Osteoblast (primary cell): Measurements from ENCODE around the gene LYRM9. TPM values are rescaled to one million over a fixed set of nuclear protein-coding genes. Genes with fewer than 3 reads are reported as not detected.

Source experiments
- DNase-seq: peaks from one replicate; pipeline ENCODE4 v3.0.0; 2011; ENCODE audit warnings: low spot score, mixed read lengths; ENCODE audit not compliant: insufficient read length; ENCODE audit errors: missing footprints
- H2AFZ ChIP-seq: 2 replicates; pipeline ENCODE4 v1.6.0; 2011; ENCODE audit warnings: mild to moderate bottlenecking, low read length
- H3K27ac ChIP-seq: 2 replicates; pipeline ENCODE4 v1.5.1; 2011; ENCODE audit warnings: mild to moderate bottlenecking, low read depth, low read length, moderate library complexity
- H3K27me3 ChIP-seq: 2 replicates; pipeline ENCODE4 v1.6.0; 2012; ENCODE audit warnings: mild to moderate bottlenecking, control low read depth, inconsistent platforms, low read length, moderate library complexity; ENCODE audit not compliant: insufficient read depth
- H3K36me3 ChIP-seq: 2 replicates; pipeline ENCODE4 v1.5.1; 2011; ENCODE audit warnings: mild to moderate bottlenecking, low read length, control low read depth, moderate library complexity; ENCODE audit not compliant: insufficient read depth
- H3K4me1 ChIP-seq: 2 replicates; pipeline ENCODE4 v1.5.1; 2011; ENCODE audit warnings: mild to moderate bottlenecking, low read length, control low read depth, moderate library complexity; ENCODE audit not compliant: insufficient read depth
- H3K4me2 ChIP-seq: 2 replicates; pipeline ENCODE4 v1.6.0; 2011; ENCODE audit warnings: mild to moderate bottlenecking, low read length; ENCODE audit not compliant: insufficient read depth
- H3K4me3 ChIP-seq: fragments of 200-600 bp; sonication (generic); 3 replicates; pipeline ENCODE4 v1.5.1; 2012; ENCODE audit warnings: mild to moderate bottlenecking, low read length, inconsistent platforms; ENCODE audit not compliant: insufficient read depth
- H3K79me2 ChIP-seq: 2 replicates; pipeline ENCODE4 v1.6.0; 2012; ENCODE audit warnings: mild to moderate bottlenecking, low read length, control low read depth, inconsistent platforms; ENCODE audit not compliant: insufficient read depth
- H3K9me3 ChIP-seq: 2 replicates; pipeline ENCODE4 v1.5.1; 2011; ENCODE audit warnings: low read depth, low read length, control low read depth
- H4K20me1 ChIP-seq: 2 replicates; pipeline ENCODE4 v1.6.0; 2012; ENCODE audit warnings: mild to moderate bottlenecking, low read length, control low read depth; ENCODE audit not compliant: insufficient read depth
- CTCF ChIP-seq: IDR thresholded peaks from 2 replicates; pipeline ENCODE4 v1.5.1; 2011; ENCODE audit warnings: mild to moderate bottlenecking, low read depth, low read length, moderate library complexity; ENCODE audit errors: extremely low read depth
- total RNA-seq: library from RNA; depleted of rRNA; stranded (reverse); fragments of >200 nt; gene quantifications from 2 replicates; pipeline ENCODE4 v1.2.3, GENCODE V29; 2012

The LYRM9 gene
- total RNA-seq, 1 donor, result 18.1 TPM

- H4K20me1 ChIP-seq, result no peaks in the 10 kb centered on the region
- no peaks in the 10 kb centered on the region for H3K36me3 ChIP-seq
- peaks cover 3% of the 10 kb centered on the region for H3K27me3 ChIP-seq
- H3K4me3 ChIP-seq, result no peak overlapping the region
- H2AFZ ChIP-seq, result no peak overlapping the region
- no peaks in the 10 kb centered on the region for H3K79me2 ChIP-seq
- TF ChIP-seq CTCF, result no peak
- H3K4me1 ChIP-seq, result no peaks in the 10 kb centered on the region
- H3K4me2 ChIP-seq, result no peak overlapping the region
- no peak overlapping the region for H3K27ac ChIP-seq
- no peaks in the 10 kb centered on the region for H3K9me3 ChIP-seq
- no peak for DNase-seq
Observed at GRCh38 chr17:27904534-27905446, 11.6 kb upstream of the LYRM9 start.

- Histone ChIP-seq H3K79me2 (no peaks in the 10 kb centered on the region), H3K4me3 (no peak overlapping the region), H3K27me3 (peaks cover 3% of the 10 kb centered on the region)
Observed at GRCh38 chr17:27904114-27904513, 10.9 kb upstream of the LYRM9 start.

DNA sequence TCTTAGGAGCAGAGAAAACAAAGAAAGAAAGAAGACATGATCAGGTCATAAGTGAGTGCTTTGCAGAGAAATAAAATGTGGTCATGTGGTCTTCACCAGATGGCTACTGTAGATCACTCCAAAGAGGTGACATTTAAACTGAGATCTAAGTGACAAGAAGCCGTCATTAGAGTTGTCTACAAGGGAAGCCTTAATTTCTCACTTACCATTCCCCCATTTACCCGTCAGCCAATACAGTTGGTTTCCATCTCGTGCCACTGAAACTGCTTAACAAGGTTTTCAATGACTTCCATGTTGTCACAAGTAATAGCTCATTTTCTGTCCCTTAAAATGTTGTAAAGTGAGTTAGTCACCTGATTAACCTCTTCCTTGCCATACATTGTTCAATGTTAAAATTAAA is 6.4 kb upstream of the LYRM9 start:
- Histone ChIP-seq H3K27me3 (peaks cover 23% of the 10 kb centered on the region), H3K4me3 (no peak overlapping the region), H3K36me3 (no peaks in the 10 kb centered on the region), H3K9me3 (no peaks in the 10 kb centered on the region), H4K20me1 (no peaks in the 10 kb centered on the region), H2AFZ (no peak overlapping the region), H3K4me2 (no peak overlapping the region), H3K4me1 (no peaks in the 10 kb centered on the region), H3K27ac (no peak overlapping the region), H3K79me2 (no peaks in the 10 kb centered on the region)
- TF ChIP-seq CTCF, result no peak
- no peak for DNase-seq

More at GRCh38 chr17:27904114-27904513, 10.9 kb upstream of the LYRM9 start:
- no peak for DNase-seq
- Histone ChIP-seq H2AFZ (no peak overlapping the region), H3K36me3 (no peaks in the 10 kb centered on the region), H3K4me1 (no peaks in the 10 kb centered on the region), H3K4me2 (no peak overlapping the region), H4K20me1 (no peaks in the 10 kb centered on the region), H3K9me3 (no peaks in the 10 kb centered on the region), H3K27ac (no peak overlapping the region)
- no peak for TF ChIP-seq CTCF

DNA sequence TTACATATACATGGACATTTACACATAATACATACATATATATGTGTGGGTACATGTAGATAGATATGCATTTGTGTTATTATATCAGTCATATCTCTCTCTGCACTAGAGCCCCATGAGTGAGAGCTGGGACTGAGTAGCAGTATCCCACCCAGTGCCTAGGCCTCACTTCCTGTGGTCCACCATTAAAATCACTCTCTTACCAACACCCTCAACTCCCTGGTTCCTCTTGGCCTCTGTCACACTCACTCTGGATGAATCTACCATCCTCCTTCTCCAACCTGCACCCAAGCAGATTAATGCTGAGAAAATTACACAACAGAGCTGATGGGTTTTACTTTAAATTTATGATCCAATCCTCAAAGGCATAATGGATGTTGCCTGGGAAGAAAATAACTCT is 4.9 kb upstream of the LYRM9 start:
- Histone ChIP-seq H2AFZ (no peak overlapping the region), H3K9me3 (no peaks in the 10 kb centered on the region), H3K27ac (no peak overlapping the region), H3K27me3 (peaks cover 30% of the 10 kb centered on the region), H3K36me3 (no peaks in the 10 kb centered on the region), H4K20me1 (no peaks in the 10 kb centered on the region), H3K4me3 (no peak overlapping the region), H3K4me1 (peaks cover 7% of the 10 kb centered on the region), H3K4me2 (no peak overlapping the region), H3K79me2 (no peaks in the 10 kb centered on the region)
- TF ChIP-seq CTCF, result no peak
- DNase-seq, result no peak
